ENCODE measurements around the gene CBS.
"Not testable (repeated sequence)": the region's sequence is repeated elsewhere in the genome, so short reads cannot be mapped to it uniquely, and the experiment has no call there.

CBS gene

GRCh38 chr21:43068065-43068464, 7.6 kb downstream of the CBS start:
- not testable (repeated sequence) for DNase-seq (ENCODE audit: low read depth, low spot score)

DNA sequence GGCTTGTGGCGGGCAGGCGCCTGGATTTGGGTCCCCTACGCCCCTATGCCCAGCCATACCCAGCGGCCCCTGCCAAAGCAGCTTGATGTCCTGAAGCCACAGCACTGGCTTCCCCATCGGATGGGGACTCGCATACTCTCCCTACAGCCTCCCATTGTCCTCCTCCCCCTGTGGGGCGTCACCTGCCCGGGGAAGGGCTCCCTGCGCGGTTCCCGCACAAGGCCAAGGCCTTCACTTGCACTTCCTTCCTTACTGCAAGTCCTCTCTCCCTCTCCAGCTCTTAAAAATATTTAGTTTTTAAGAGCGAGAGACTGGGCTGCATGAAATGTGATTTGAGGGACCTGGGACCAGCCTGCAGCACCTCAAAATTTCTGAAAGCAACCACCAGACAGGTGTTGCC, 8.9 kb downstream of the CBS start:
- DNase-seq (ENCODE audit: low read depth, low spot score): not testable (repeated sequence)

DNA sequence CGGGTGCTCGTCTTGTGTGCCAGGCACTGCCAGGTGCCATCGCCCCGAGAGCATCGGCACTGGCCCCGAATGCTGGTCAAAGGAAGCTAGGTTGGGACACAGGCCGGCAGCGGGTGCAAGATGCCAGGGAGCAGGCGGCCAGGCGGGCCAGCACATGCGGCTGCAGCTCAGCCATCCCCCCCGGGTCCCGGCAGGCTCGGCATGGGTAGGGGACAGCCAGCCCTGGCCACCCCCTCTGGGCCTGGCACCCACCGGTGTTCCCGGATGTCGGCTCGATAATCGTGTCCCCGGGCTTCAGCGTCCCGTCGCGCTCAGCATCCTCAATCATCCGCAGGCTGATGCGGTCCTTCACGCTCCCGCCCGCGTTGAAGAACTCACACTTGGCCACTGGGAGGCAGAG, 9.6 kb downstream of the CBS start:
- not testable (repeated sequence) for DNase-seq (ENCODE audit: low read depth, low spot score)

DNA sequence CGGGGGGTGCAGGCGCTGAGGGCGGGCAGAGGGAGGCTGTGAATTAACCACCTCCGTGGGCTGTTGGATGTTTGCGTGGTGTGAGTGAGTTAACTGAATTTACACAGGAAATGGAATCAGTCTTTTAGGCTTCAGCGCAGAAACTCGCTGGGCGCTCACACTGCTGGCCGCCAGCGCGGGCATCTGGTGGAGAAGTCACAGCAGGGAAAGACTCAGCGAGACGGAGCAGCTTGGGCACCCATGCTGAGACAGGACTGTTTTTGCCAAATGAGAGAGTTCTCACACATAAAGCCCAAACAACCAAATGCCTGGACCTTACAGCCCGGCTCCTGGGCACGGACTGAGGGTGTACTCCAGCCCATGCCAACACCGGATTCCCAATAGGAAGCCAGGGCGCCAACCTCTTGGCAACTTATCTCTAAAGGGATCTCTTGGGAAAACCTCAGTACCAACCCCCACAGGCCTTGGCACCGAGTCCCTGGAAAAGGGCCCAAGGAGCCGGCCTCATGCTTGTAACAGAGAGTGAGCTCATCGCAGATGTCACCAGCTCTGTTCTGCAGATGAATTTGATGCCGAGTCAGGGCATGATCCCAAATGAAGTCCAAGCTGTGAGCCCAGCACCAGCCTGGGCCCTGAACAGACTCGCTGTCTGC, 11.2 kb downstream of the CBS start:
- not testable (repeated sequence) for DNase-seq (ENCODE audit: low read depth, low spot score)

- DNase-seq (ENCODE audit: low read depth, low spot score): not testable (repeated sequence)
Measured at GRCh38 chr21:43062955-43063664, 12.5 kb downstream of the CBS start.

DNA sequence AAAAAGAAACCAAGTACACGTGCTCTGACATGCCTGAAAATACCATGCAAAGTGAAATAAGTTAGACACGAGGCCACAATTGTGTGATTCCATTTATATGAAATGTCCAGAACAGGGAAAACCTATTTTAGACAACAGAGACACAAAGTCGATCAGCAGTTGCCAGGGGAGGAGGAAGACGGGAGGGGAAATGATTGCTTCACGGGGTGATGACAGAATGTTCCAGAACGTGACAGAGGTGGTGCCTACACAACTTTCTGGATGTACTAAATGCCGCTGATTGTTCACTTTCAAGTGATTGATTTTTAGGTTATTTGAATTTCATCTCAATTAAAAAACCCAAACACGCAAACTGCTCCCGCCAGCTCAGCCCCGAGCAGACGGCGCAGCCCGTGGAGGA, 22.5 kb downstream of the CBS start:
- not testable (repeated sequence) for DNase-seq (ENCODE audit: low read depth, low spot score)

DNA sequence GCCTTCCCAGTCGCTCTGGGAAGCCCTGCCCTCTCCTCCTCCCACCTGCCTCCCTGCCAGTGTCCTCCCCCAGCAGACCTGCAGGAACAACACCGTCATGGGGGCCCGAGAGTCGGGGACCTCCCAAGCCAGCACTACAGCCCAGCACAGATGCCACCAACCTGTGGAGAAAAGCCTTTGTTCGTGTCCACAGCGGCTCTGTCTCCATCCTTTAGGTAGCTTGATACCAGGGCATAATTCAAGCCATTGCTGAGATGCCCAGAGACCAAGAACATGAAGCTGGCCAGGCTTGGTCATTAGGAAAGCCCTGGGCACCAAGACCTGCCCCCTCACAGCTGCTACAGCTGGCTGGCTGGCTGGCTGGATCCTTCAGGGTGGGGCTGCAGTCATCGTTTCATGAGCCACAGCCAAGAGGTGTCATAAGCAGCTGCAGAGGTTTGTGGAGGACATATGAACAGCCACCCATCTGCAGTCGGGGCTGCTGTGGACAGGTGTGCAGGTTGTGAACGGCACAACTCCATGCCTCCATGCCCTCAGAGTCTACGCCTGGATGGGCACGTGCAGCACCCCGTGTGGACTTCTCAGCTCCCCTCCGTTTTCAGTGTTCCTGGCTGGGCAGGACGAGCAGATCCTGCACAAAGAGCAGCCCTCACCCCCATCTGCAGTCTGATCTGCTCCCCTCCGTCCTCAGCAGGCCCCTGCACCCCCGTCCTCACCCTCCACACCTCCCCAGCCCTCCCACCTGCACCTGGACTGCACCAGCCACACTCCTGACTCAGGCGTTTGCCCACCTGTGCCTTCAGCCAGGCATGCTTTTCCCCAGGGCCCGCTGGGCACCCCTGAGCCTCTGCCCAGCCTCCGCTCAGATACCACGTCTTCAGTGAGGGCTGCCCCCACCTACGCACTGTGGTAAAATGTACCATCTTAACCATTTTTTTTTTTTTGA, 29.5 kb downstream of the CBS start:
- DNase-seq (ENCODE audit: low read depth, low spot score): not testable (repeated sequence)

DNA sequence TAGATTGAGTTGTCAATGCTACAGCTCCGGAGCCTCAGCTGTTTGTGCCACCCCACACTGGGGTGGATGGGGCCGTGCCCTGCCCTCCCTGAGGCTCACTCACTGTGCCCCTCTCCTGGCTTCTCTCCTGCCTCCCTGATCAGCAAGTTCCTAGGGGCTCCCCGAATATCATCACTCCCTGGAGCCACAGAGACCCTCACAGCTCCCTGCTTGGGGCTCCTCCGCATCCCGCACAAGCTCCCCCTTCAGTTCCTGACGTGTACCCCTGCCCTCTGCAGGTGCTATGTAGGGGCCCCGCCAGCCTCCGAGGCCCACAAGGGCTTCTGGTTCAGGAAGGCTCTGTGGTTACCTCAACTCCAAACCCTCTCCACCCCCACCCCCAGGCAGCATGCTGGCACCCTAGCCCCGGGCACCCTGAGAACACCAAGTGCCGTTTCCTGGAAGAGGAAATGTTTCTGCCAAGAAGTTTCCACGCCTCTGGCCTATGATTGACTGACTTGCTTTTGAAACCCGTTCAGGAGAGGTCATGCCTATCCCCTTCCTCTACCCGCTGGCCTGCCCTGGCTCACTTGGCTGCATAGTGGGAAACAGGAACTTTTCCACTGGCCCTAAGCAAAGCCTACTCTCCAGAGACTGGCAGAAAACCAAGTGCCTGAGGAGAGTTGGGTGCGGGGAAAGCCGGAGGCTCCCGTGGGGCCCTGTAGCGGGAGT, 30.3 kb downstream of the CBS start:
- not testable (repeated sequence) for DNase-seq (ENCODE audit: low read depth, low spot score)

DNA sequence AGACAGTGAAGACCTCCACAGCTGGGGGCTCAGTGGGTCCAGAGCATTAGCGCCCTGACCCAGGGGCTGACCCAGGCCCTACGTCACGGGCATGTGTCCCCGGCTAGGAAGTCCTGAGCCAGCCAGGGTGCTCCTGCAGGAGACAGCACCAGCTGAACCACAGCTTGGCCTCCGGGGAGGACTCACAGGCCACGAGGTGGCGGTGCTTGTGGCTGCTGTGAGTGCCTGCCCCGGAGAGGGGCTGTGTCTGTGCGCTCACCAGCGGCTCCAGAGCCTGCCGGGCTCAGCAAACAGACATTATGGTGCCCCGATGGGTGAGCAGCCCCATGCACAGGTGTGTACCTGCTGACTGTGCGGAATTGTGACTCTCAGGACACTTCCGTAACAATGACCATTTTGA, 31.1 kb downstream of the CBS start:
- DNase-seq (ENCODE audit: low read depth, low spot score): not testable (repeated sequence)

DNA sequence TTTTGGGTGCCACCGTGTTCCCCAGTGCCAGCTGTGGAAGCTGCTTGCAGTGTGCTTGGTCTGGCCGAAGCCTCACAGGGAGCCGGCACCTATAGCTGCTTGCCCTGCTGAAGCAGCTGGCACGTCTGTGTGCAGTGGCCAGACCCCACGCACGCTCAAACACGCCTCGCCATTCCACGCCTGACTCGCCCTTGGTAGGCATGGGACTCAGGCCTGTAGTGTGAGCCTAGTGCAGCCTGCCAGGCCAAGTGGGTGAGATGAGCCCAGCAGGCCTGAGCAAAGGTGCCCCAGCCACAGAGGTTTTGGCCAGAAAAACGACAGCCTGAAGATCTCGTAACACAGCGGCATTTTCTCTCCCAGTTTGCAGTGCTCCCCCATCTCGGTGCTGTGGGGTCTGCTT, 32.3 kb downstream of the CBS start:
- DNase-seq (ENCODE audit: low read depth, low spot score): not testable (repeated sequence)

DNA sequence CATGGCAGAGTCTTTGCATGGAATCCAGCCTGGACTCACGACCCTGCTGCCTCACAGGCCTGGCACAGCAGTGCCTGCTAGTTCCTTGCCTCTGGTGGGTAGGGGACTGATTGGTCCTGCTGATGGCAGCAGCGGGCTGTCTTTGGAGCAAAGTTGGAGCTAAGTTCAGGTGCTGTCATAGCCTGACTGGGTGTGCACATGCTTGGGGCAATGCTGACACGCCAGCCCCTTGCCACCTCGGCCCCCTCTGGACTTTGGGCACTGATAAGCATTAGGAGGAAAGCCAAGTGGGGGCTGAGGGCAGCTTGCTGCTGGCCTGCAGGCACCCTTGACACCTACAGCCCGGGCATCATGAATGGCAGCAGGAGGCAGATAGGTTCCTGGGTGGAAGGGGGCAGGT, 33.5 kb downstream of the CBS start:
- DNase-seq (ENCODE audit: low read depth, low spot score): not testable (repeated sequence)

- not testable (repeated sequence) for DNase-seq (ENCODE audit: low read depth, low spot score)
Measured at GRCh38 chr21:43038659-43039044, 37.0 kb downstream of the CBS start.

- DNase-seq (ENCODE audit: low read depth, low spot score): not testable (repeated sequence)
Measured at GRCh38 chr21:43037918-43038658, 37.5 kb downstream of the CBS start.

DNA sequence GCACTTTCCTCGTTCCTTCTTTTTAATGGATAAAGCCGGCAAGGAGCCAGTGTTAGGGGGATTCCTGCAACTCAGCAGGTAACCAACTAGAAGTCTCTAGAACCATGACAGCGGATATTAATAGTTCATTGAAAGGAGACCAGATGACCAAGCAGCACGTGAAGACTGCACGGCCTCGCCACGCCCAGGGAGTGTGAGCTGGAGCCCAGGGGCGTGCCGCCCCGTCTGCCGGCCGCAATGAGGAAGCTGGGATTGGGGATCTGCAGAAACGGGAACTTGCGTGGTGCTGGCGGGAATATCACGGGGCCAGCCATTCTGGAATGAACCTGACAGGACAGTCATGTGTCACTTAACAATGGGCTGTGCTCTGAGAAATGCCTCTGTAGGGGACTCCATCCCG, 38.7 kb downstream of the CBS start:
- DNase-seq (ENCODE audit: low read depth, low spot score): not testable (repeated sequence)

DNA sequence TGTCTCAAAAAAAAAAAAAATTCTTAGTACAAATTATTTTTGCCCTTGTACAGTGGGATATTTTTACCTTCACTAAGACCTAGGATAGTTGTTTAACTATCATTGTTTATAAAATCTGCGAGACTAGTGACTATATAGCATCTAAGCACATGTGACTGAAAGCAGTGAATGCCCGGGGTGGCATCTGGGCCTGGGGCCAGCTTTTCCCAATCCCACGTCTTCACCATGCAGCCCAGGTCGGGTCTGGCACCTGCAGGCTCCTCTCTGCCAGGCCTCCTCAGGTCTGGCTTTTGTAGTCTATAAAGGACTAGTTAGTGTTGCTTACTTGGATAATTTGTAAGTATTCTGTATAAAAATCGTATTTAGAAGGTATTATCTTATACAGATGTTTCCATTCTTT, 40.8 kb downstream of the CBS start:
- DNase-seq (ENCODE audit: low read depth, low spot score): no peak

DNA sequence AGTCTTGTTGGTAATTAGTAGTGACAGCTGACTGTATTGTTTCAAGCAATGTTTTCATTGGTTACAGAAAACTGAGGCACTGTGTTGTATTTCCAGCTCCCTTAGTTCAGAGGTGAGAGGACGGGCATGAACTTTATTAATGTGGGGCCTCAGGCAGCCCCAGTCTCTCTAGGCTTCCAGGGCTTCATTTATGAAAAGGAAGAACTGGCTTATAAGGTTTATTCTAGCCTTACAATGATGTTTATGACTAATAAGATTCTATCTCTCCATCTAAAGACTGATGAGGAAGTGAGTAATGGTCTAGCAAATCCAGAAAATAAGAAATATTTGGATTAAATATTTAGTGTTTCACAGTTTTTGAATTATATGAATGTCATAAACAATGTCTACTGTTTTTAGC, 41.5 kb downstream of the CBS start:
- DNase-seq (ENCODE audit: low read depth, low spot score): no peak

DNA sequence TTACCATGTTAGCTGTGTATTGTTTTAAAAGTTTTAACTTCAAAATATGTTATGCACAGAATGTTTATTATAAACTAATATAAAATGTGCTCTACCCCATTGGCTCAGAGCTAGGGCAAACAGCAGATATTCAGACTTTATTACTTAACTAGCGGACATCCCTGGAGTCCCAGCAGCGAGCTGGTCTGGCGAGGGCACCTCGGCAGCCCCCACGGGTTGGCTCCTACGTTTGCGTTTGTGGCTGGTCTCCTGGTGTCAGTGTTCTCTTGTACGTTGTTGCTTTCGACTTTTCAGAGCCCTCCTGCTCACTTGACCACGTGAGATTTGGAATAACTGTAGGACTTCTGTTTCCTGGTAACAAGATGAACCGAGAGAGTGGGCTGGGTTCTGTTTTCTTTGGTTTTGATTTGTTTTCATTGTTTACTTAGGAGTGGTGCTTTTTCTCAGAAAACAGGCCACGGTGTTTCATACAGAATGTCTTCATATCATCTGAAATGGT, 44.5 kb downstream of the CBS start:
- no peak for DNase-seq (ENCODE audit: low read depth, low spot score)

GRCh38 chr21:43029785-43030184, 45.9 kb downstream of the CBS start:
- no peak for DNase-seq (ENCODE audit: low read depth, low spot score)

DNA sequence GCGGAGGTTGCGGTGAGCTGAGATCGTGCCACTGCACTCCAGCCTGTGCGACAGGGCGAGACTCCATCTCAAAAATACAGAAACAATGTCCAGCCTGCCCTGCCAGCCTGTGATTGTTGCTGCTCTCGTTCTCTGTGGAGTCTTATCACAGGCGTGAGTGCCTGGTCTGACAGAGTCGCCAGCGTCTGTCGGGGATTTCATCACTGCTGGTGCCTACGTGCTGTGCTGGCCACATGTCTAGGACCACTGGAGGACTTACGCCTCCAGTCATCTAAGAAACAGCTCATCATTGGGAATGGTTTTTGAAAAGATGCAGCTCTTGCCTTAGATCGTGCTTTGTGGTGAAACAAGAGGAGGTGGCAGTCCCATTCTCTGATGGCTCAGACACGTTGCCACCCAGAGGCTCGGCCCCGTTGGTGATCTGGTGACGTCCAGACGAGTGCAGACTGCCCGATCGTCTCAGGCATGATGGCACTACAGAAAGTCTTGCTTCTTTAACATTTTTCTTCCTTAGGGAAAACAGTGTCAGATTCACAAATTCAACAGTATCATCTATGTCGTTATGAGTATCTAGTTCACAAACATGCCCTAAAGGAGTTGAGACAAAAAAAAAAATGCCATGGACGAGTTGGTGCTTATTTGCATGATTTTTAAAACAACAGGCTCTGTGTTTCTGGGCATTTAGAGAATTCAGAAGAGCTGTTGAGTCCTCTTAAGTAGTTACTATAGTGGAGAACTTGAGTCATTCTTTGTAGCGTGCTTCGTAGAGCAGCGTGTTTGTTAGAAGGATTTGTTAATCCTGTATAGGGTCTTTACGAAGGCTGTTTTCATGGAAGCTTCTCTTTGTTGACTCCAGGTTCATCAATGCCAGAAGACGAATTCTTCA, 47.5 kb downstream of the CBS start:
- no peak for DNase-seq (ENCODE audit: low read depth, low spot score)
